GM18868 (cell line): ENCODE measurements around the gene TRPM3.

Experiments
- ATAC-seq: cut with Tn5 transposase; IDR thresholded peaks from one replicate; pipeline ENCODE4 v1.9.1; 2021; ENCODE audit warnings: mild to moderate bottlenecking, moderate library complexity; ENCODE audit not compliant: unreplicated experiment

The TRPM3 gene

DNA sequence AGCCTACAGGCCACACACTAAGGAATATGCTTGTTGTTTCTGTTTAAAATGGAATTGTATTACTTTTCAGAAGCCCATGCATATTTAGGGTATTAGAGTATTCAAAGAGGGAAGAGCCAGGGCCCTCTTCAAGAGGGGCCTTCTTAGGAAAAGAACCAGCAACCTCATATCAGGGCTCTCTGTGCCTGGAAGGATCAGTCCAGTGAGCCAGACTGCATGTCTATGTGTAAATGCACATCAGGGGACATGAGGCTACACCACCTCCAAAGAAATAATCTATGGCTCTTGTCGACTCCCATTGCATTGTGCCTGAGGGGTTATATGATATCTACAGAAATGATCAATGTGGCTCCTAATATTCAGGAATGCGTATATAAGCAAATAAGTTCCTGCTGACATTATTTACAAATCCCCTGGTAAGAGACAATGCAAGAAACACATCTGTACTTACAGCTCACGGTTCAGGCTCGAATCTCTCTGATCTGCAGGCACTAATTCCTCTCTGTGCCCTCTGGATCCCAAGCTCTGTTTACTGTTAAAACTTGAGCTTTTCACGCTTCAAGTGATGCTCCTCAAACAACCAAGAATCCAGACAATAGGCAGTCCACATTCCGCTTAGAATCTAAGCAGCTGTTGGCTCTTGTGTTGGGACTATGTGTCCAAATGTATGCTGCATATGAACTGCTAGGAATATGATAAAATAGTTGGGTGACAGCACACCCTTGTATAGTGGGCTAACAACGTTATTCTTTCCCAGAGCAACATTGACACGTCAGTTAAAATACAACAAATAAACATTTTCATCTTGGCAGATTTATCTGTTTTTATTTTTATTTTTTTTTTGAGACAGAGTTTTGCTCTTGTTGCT is 556.7 kb downstream of the TRPM3 start:
- no peak for ATAC-seq

DNA sequence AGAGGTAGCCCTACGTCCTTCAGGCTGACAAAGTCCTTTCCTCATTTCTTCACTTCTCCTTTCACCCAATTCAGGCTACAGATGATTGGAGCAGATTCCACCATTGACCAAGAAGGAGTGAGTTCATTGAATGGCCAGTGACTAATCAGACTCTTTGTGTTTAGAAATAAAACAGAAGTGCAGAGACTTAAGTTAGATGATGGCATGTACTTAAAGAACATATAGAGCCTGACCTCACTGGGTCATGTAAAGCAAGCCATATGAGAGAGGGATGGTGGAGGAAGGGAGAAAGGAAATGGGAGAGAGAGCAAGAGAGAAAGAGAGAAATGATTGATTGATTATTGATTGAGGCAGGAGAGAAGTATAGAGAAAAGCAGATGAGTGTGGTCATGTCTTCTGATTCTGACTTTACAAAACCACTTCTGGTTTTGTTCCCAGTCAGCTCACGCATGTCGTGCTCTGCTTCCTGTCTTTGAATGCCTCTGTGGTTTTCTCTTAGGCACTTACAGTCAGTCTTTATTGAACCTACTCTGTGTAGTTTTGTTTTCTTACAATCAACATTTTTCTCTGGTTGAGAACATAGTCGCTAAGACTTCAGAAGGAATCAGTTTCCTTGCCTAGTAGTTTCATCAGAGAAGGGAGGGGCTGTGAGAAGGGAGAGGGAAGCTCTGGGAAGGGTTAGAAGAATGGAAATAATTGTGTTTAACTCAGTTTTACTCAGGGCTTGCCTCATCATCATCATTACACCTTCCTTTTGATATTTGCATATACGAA is 557.8 kb downstream of the TRPM3 start:
- ATAC-seq = peak; percentile 98

DNA sequence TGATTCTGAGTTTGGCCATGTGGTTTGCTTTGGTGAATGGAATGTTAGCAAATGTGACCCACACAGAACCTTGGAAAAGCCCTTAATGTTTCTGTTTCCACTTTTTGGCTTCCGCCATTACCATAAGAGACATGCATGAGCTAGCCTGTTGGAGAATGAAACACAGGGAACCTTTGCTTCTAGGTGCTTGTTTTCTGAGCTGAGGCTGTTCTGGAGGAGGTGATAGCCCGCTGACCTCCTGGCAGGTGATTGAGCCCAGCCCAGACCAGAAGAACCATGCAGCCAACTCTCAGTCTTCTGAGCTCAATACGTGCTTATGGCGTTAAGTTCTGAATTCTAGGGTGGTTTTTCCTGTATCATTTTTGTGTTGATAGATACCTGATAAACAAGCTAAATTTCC is 558.4 kb downstream of the TRPM3 start:
- ATAC-seq = no peak

DNA sequence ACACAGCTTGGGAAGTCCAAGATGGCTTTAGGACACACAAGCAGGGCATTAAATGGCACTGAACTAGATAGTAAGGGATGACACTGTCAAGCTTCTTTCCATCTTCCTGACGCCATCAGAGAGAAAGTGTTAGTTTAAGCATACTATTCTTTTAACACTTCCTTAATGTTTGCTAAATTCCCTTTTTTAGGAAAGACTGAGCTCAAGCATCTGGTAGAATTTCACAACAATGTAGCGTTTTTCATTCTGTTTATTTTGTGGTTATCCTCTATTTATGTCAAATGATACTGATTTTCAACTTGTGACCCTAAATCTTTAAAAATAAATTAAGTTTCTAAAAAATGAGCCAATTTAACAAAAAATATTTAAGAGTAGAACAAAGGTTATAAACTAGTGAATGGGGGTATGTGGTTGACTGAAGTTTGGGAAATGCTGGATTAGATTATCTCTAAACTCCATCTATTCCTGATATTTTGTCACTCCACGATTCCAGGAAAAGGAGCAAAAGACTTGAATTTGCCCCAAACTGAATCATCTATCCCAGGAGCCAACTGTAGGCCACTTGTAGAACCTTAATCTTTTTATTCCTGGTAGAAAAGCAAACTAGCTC is 559.5 kb downstream of the TRPM3 start:
- ATAC-seq = no peak

GRCh38 chr9:70561111-70561510 is 560.3 kb downstream of the TRPM3 start:
- ATAC-seq = no peak

DNA sequence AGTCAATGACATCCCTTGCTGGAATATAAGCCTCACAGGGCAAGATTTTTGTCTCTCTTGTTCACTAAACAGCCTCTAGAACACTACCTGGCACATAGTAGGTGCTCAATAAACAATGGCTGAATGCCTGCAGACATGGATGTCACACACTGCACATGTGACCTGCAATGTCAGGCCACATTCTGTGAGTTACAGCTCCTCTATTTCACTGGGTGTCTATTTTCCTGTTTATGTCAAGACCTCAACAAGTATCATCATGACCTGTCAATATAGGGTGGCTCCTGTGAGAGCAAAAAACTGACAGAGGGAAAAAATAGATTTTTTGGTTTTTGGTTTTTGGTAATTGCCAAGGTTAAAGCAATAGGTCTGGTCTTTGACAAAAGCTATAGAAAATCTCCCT is 562.3 kb downstream of the TRPM3 start:
- no peak for ATAC-seq

DNA sequence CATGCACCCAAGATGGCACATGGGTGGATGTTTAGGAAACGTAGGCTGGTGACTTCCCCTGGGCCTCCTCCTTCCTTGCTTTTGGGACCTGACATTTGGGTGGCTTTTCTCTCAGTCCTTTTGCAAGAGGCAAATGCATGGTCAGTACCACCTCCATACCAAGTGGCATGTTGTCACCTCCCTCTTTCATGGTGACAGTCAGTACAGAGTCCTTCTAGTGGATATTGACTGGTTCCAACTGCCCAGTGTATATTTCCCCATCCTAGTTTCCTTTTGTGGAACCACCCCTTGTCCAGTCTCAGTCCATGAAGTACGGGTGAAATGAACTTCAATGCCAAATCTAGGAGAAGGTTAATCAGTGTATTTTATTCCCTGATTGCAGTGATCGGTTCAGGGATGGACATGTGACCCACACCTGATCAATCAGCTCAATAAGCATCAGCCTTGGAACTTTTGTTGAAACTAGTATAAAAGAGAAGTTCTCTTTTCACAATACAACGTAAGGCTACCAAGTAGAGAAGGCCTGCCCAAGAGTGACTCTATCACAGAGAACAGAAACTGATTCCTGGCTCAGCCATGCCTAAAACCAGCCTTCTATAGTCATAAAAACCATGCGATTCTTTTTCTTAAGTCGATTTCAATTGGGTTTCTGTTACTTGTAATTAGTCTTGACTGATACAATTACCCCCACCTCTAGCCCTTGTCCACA is 563.6 kb downstream of the TRPM3 start:
- ATAC-seq = peak; percentile 98

DNA sequence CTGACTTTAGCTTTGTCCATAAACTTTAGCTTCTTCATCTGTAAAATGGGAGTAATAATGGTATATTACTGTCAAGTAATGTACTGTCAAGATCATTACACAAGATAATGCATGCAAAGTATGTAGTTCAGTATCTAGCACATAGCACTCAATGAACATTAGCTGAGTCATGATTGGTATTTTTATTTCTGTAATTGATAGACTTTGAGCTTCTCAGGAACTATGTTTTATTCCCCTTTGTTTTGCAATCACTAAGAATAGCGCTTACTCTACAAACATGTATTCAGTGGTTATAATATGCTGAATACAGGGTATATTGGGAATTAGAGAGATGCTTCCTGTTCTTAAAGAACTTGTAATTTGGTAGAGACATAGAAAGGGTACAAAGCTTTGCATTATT is 564.6 kb downstream of the TRPM3 start:
- no peak for ATAC-seq

GRCh38 chr9:70554881-70555280 is 566.5 kb downstream of the TRPM3 start:
- ATAC-seq = no peak

DNA sequence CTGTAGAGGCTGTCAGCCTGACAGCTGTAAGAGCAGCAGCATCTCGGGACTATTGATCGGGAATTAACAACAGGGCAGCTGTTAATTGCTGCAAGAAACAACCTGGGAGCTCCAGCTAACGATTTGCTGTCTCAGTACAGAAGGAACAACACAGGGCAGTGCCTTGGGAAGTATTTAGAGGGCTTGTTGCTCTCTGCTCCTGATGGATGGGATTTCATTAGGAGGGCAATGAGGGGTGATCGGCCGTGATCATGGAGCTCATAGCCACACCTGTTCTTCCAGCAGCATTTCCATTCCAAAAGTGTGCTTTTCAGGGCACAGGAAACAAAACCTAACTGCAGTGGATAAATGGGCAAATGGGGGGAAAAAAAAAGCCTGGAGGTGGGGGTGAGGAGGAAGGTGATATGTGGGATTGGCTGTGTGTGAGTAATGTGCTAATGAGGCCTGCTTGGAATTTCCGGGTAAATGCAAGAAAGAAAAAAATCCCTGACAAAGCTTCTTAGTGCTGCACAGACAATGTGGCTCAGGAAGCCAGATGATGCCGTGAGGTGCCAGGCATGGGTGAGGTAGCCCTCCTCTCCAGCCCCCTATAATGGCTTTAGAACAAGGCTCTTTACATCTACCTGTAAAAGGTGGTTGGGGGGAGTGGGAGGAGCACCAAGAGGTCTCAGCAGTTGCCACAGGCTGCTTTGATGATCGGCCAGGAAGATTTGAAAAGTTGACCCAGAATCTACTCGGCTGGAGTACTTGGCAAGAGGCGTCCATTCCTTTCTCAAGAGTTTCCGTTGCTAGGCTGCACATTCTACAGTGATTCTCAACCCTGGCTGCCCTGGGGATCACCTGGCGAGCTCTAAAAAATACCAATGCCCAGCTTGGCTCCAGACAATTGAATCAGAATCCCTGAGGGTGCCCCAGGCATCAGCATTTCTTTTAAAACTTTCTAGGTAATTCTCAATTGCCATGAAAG is 567.4 kb downstream of the TRPM3 start:
- no peak for ATAC-seq

DNA sequence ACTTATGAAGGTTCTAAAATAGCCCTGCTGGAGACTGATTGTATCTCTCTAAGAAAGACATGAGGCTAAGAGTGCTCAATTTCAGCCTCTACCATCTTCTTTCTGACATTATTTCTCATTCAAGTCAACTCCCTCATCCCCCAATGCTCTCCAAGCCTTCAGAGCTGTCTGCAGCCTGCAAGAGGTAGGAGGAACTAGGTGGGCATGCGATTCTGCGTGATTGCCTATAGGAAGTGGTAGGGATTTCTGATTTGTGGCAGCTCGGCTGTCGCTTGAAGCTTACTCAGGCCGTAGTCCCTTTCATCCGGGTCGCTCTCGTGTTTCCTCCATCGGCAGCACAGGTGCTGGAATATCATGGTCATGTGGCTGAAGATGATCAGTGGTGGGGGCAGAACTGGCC is 568.9 kb downstream of the TRPM3 start:
- ATAC-seq = no peak

- no peak for ATAC-seq
Measured at GRCh38 chr9:70551801-70552200, 569.6 kb downstream of the TRPM3 start.

- no peak for ATAC-seq
Measured at GRCh38 chr9:70551396-70551795, 570.0 kb downstream of the TRPM3 start.

- no peak for ATAC-seq
Measured at GRCh38 chr9:70549926-70550325, 571.5 kb downstream of the TRPM3 start.

DNA sequence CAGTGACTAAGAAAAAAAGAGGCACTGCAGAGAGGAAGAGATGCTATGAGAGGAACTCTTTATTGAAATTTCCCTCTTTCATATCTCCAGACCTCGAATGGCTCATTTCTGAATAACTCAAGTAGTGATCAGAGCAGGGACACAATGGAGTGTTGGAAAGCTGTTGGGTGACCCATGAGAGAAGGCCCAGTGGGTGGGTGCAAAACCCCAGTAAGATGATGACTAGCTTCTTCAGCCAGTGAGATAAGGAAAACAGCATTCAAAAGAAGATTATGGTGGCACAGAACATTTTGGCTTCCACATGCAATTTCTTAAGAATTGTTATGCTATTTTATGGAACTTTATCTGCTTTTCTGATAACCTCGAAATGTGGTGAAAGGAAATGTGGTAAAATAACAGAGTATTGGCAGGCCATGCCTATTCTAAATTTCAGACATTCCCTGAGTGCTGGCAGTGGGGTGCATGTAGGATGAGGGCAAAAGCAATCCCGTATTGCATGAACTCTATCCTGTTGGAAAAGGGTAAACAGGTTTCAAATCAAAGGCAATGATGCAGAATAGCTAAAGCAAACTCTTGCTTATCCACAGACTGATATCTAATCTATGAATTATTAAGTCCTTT is 579.0 kb downstream of the TRPM3 start:
- no peak for ATAC-seq

DNA sequence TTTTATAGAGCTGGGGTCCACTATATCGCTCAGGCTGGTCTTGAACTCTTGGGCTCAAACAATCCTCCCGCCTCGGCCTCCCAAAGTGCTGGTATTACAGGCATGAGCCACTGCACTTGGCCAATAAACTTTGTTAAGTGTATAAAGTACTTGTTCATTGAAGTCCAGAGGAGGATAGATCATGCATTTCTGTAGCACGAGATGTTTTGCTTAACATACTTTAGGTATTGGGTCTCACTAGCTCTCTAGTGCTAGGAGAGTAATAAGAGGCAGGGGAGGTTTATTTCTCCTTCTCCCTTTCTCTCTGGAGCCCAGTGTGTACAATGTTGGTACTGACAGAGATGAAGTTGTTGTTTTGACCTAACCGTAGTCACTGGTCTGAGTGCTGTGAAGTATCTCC is 581.4 kb downstream of the TRPM3 start:
- ATAC-seq = no peak

GRCh38 chr9:70539526-70539925 is 581.9 kb downstream of the TRPM3 start:
- no peak for ATAC-seq

- ATAC-seq = no peak
Measured at GRCh38 chr9:70539001-70539400, 582.4 kb downstream of the TRPM3 start.

DNA sequence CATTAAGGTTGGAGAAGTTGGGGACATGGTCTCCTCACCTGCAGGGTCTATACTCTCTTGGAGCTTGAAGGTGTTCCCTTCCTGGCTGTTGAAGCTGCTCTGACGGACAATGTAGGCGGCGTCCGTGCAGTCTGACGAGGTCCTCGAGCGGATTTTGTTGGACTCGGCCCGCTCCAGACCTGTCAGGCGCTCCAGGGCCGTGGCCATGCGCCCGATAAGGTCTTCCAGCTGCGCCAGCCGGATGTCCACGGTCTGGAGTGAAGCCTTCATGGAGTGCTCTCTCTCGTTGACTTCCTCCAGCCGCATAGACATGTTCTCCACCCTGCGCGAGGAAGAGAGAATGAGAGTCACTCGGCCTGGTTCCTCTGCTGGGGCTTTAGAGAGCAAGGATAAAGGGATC is 584.3 kb downstream of the TRPM3 start:
- ATAC-seq = no peak
